ENCODE measurements around the gene DNLZ.
"Not testable (repeated sequence)": the region's sequence is repeated elsewhere in the genome, so short reads cannot be mapped to it uniquely, and the experiment has no call there.

The DNLZ gene

DNA sequence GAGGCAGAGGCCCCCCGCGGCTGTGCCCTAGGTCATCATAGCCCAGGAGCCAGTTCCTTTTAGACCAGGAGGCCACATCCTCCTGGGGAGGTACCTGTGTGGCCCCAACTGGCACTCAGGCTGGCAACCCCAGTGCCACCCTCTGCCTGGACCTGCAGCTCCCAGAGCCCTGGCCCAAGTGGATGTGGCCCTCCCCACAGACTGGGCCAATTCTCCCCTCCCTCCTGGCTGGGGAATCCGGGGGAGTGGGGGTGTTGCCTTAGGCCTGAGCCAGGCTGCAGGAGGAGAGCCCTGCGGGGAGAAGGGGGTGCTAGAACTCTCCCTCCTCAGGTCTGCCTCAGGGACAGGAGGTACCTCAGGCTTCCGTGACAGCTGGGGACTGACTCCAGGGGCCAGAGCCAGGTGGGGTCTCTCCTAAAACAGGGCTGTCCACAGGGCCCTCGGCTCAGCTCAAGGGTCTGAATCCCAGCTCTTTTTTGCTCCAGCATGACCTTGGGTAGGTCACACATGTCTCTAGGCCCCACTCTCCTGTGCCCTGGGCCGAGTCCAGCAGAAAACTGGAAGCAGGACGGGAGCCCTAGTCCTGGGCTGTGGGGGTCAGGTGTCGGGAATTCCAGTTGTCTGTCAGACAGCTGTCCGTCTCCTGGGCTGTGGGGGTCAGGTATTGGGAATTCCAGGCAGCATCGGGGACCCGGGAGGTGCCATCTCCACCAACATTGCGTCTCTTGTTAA is 9.6 kb downstream of the DNLZ start:
- ATAC-seq (replicated peaks) (no peak), DNase-seq (no peak)
- H3K36me3 Mint-ChIP-seq, result peaks cover 4 to 8% of the 10 kb centered on the region in 2 donors
- no peak overlapping the region for H3K4me3 Mint-ChIP-seq
- peaks cover 3 to 6% of the 10 kb centered on the region in 2 donors for H3K4me1 Mint-ChIP-seq
- no peak overlapping the region for H3K27ac Mint-ChIP-seq
- no peaks in the 10 kb centered on the region for H3K9me3 Mint-ChIP-seq
- H3K27me3 Mint-ChIP-seq, result no peaks in the 10 kb centered on the region

GRCh38 chr9:136353088-136353487 is 10.5 kb downstream of the DNLZ start:
- ATAC-seq (replicated peaks), result no peak
- Mint-ChIP-seq H3K36me3 (peaks cover 0 to 3% of the 10 kb centered on the region in 2 donors), H3K4me3 (no peak overlapping the region), H3K9me3 (no peaks in the 10 kb centered on the region), H3K27me3 (no peaks in the 10 kb centered on the region), H3K27ac (no peak overlapping the region), H3K4me1 (peaks cover 3 to 6% of the 10 kb centered on the region in 2 donors)
- DNase-seq, result no peak

GRCh38 chr9:136352682-136353081 is 10.9 kb downstream of the DNLZ start:
- Mint-ChIP-seq H3K27ac (peak overlapping the region; percentile 31), H3K4me1 (peaks cover 3 to 6% of the 10 kb centered on the region in 2 donors)

GRCh38 chr9:136351868-136352267 is 11.7 kb downstream of the DNLZ start:
- H3K27me3 Mint-ChIP-seq; H3K4me3 Mint-ChIP-seq; H3K9me3 Mint-ChIP-seq; ATAC-seq (replicated peaks); H3K36me3 Mint-ChIP-seq; H3K27ac Mint-ChIP-seq; DNase-seq; H3K4me1 Mint-ChIP-seq: not testable (repeated sequence)

More at GRCh38 chr9:136352682-136353081, 10.9 kb downstream of the DNLZ start:
- ATAC-seq (replicated peaks) (no peak), DNase-seq (no peak)
- peaks cover 0 to 3% of the 10 kb centered on the region in 2 donors for H3K36me3 Mint-ChIP-seq
- no peaks in the 10 kb centered on the region for H3K9me3 Mint-ChIP-seq
- H3K27me3 Mint-ChIP-seq, result no peaks in the 10 kb centered on the region
- H3K4me3 Mint-ChIP-seq, result no peak overlapping the region

- Mint-ChIP-seq H3K4me1 (peaks cover 3 to 6% of the 10 kb centered on the region in 2 donors), H3K36me3 (no peaks in the 10 kb centered on the region), H3K9me3 (no peaks in the 10 kb centered on the region), H3K27ac (no peak overlapping the region), H3K27me3 (no peaks in the 10 kb centered on the region), H3K4me3 (no peak overlapping the region)
- DNase-seq (no peak), ATAC-seq (replicated peaks) (no peak)
These were observed 12.2 kb downstream of the DNLZ start for GRCh38 chr9:136351252-136351800.

DNA sequence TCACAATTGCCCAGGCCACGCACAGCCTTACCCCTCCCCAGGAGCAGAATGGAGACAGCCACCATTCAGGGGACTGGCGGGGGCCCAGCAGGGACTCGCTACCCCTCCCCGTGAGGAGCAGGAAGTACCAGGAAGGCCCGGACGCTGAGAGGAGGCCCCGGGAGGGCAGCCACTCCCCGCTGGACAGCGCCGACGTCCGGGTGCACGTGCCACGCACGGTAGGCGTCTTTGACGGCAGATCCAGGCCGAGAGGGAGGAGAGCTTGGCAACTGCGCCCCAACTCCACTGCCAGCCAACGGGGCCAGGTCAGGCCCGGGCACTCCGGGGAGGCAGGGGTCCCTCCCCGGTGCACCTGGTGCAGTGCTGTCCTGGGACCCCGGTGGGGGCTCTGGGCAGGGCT is 14.0 kb downstream of the DNLZ start:
- Mint-ChIP-seq H3K36me3 (no peaks in the 10 kb centered on the region), H3K27ac (no peak overlapping the region), H3K9me3 (no peaks in the 10 kb centered on the region), H3K27me3 (no peaks in the 10 kb centered on the region), H3K4me1 (peaks cover under 1 to 3% of the 10 kb centered on the region in 2 donors), H3K4me3 (no peak overlapping the region)
- DNase-seq, result no peak
- no peak for ATAC-seq (replicated peaks)

DNA sequence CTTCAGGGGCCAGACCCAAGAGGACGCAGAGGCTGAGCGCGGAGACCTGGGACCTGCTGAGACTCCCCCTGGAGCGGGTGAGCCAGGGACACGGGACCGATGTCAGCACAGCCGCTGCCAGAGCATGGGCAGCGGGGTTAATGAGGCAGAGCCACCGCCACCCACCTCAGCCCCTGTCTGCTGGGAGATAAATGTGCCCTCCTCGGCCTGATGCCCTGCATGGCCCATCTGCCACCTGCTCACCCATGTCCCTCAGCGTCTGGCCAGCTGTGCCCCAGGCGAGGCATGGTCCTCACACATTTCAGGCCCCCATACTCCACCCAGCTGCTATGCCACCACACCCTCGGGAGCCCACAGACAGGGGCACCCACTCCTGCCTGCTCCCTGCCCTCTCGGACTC is 14.9 kb downstream of the DNLZ start:
- Mint-ChIP-seq H3K9me3 (no peaks in the 10 kb centered on the region), H3K36me3 (no peaks in the 10 kb centered on the region), H3K4me1 (no peaks in the 10 kb centered on the region), H3K4me3 (peak overlapping the region in 1 of 2 donors; percentile 19), H3K27me3 (no peaks in the 10 kb centered on the region), H3K27ac (no peak overlapping the region)
- no peak for ATAC-seq (replicated peaks)
- no peak for DNase-seq

DNA sequence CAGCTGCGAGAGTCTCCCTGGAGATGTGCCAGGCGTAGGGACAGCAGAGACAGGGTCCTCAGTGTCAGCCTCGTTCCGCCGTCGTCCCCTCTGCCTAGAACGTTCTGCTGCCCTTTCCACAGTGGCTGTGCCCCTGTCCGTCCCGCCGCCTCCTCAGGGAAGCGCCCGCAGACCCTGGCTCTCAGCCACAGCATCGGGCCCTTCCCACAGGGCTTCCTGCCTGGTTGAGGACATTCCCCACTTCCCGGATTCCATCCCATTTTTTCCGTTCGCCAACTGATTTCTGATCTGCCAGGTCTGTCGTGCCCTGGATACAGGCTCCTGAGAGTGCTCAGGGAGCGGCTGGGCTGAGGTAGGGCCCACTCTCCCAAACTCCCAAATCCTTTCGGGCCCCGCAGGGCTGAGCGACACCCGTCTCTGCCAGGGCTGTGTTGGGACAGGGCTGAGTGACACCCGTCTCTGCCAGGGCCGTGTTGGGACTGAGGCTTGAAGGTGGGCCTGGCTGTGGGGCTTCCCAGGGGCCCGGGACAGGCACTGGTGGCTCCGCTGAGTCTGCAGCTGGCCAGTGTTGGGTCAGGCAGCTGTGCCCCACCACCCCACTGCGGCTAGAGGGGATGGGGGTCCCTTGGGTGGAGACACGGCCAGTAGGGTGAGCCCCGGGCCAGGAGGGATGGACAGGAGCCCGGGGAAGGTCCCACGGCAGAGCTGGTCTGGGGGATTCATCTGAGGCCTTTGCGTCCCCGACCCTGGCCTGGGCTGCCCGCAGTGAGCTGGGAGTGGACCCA is 15.9 kb downstream of the DNLZ start:
- Mint-ChIP-seq H3K27ac (no peak overlapping the region), H3K4me3 (no peak overlapping the region), H3K4me1 (peaks cover 0 to 3% of the 10 kb centered on the region in 2 donors), H3K27me3 (no peaks in the 10 kb centered on the region), H3K36me3 (no peaks in the 10 kb centered on the region), H3K9me3 (no peaks in the 10 kb centered on the region)
- ATAC-seq (replicated peaks) (no peak), DNase-seq (no peak)

- Mint-ChIP-seq H3K4me3 (no peak overlapping the region), H3K27me3 (no peaks in the 10 kb centered on the region), H3K4me1 (peaks cover 0 to 6% of the 10 kb centered on the region in 2 donors), H3K9me3 (no peaks in the 10 kb centered on the region), H3K27ac (no peak overlapping the region), H3K36me3 (no peaks in the 10 kb centered on the region)
- DNase-seq (no peak), ATAC-seq (replicated peaks) (no peak)
These were observed 16.5 kb downstream of the DNLZ start for GRCh38 chr9:136346927-136347465.

DNA sequence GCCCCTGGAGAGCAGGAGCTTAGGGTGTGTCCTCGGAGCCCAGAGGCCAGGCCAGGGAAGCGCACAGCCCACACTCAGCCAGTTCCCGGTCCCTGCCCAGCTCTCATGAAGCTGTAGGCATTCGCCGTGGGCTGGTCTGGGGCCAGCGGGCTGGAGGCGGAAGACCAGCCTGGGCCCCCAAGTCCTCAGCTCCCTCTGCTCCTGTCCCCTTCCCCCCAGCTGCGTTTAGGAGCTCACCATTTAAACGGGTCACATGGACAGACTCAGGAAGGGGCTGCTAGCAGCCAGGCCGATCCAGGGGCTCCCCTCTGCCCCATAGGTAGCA is 17.4 kb downstream of the DNLZ start:
- H3K9me3 Mint-ChIP-seq, result no peaks in the 10 kb centered on the region
- DNase-seq, result no peak
- no peak for ATAC-seq (replicated peaks)
- no peak overlapping the region for H3K27ac Mint-ChIP-seq
- H3K36me3 Mint-ChIP-seq, result no peaks in the 10 kb centered on the region
- peaks cover 0 to 6% of the 10 kb centered on the region in 2 donors for H3K4me1 Mint-ChIP-seq
- no peaks in the 10 kb centered on the region for H3K27me3 Mint-ChIP-seq
- no peak overlapping the region for H3K4me3 Mint-ChIP-seq

GRCh38 chr9:136345281-136346156 is 18.0 kb downstream of the DNLZ start:
- no peaks in the 10 kb centered on the region for H3K36me3 Mint-ChIP-seq
- H3K27me3 Mint-ChIP-seq, result no peaks in the 10 kb centered on the region
- no peaks in the 10 kb centered on the region for H3K9me3 Mint-ChIP-seq
- ATAC-seq (replicated peaks), result no peak
- no peak overlapping the region for H3K4me3 Mint-ChIP-seq
- no peak for DNase-seq
- H3K4me1 Mint-ChIP-seq, result peaks cover 0 to 6% of the 10 kb centered on the region in 2 donors
- no peak overlapping the region for H3K27ac Mint-ChIP-seq

DNA sequence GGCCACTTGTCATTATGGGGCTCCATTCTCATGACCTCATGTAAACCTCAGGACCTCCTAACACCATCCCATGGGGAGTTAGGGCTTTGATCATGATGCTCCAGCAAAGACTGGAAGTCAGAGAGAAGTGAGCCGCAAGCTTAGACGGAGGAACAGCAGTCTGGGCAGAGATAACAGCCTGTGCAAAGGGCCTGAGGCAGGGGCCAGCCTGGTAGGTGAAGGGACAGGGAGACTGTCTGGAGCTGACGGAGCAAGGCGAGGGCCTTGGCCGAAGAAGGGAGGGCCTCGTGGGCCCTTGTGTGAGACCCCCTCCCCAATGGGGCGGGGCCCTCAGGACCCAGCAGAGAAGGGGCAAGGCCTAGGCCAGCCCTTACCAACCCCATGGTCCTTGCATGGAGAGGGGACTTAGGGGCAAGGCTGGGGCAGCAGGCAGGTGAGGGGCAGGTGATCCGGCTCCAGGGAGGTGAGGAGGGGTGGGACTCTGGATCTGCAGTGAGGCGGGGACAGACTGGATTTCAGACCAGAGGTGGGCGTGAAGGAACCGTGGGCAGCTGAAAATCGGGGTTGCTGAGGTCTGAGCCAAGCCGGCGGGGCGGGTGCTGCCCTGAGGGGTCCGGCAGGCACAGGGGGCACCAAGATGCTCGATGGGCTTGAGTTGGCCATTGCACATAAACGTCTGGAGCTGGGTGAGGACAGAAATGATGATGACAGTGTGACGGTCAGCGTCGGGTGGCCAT is 18.8 kb downstream of the DNLZ start:
- H3K4me3 Mint-ChIP-seq, result no peak overlapping the region

GRCh38 chr9:136343884-136344269 is 19.7 kb downstream of the DNLZ start:
- H3K27me3 Mint-ChIP-seq, result no peaks in the 10 kb centered on the region
- H3K9me3 Mint-ChIP-seq, result no peaks in the 10 kb centered on the region
- H3K4me1 Mint-ChIP-seq, result peaks cover 0 to 6% of the 10 kb centered on the region in 2 donors
- peaks cover 0 to 3% of the 10 kb centered on the region in 2 donors for H3K36me3 Mint-ChIP-seq
- peak overlapping the region; percentile 38 for H3K27ac Mint-ChIP-seq
- H3K4me3 Mint-ChIP-seq, result no peak overlapping the region
- ATAC-seq (replicated peaks) (no peak), DNase-seq (no peak)

More for the DNA sequence above, 18.8 kb downstream of the DNLZ start:
- ATAC-seq (replicated peaks) (no peak), DNase-seq (no peak)
- Mint-ChIP-seq H3K36me3 (peaks cover 0 to 3% of the 10 kb centered on the region in 2 donors), H3K27me3 (no peaks in the 10 kb centered on the region), H3K27ac (no peak overlapping the region), H3K9me3 (no peaks in the 10 kb centered on the region), H3K4me1 (peaks cover 0 to 6% of the 10 kb centered on the region in 2 donors)

All from stimulated activated naive B cell treated with anti-CD40 and anti-IgM and Interleukin-4, amounts not matched to agents 10 μg/mL and 1 μg/mL and 100 μg/mL, for 72 hours (primary cell).